ENCODE results near the gene GGACT.
"Not testable (repeated sequence)": the region's sequence is repeated elsewhere in the genome, so short reads cannot be mapped to it uniquely, and the experiment has no call there.

Gene GGACT

GRCh38 chr13:100526318-100527000, 62.1 kb downstream of the GGACT start:
- FAIRE-seq, result no peak

- FAIRE-seq, result no peak
These were observed 62.9 kb downstream of the GGACT start for GRCh38 chr13:100525453-100526317.

GRCh38 chr13:100524688-100525087, 63.9 kb downstream of the GGACT start:
- FAIRE-seq, result not testable (repeated sequence)

- no peak for FAIRE-seq
These were observed 64.6 kb downstream of the GGACT start for GRCh38 chr13:100523981-100524386.

GRCh38 chr13:100523411-100523810, 65.2 kb downstream of the GGACT start:
- FAIRE-seq, result no peak

- FAIRE-seq, result no peak
These were observed 65.8 kb downstream of the GGACT start for GRCh38 chr13:100522618-100523309.

- FAIRE-seq, result peak; percentile 97
These were observed 66.6 kb downstream of the GGACT start for GRCh38 chr13:100521851-100522617.

- peak; percentile 97 for FAIRE-seq
These were observed 67.4 kb downstream of the GGACT start for GRCh38 chr13:100520936-100521850.

- FAIRE-seq, result peak; percentile 9
These were observed 69.0 kb downstream of the GGACT start for GRCh38 chr13:100519626-100520025.

GRCh38 chr13:100518394-100519062, 70.1 kb downstream of the GGACT start:
- FAIRE-seq, result no peak

- FAIRE-seq, result no peak
These were observed 70.9 kb downstream of the GGACT start for GRCh38 chr13:100517728-100518127.

GRCh38 chr13:100517135-100517534, 71.5 kb downstream of the GGACT start:
- peak; percentile 98 for FAIRE-seq

- no peak for FAIRE-seq
These were observed 73.2 kb downstream of the GGACT start for GRCh38 chr13:100515410-100515800.

GRCh38 chr13:100514788-100515409, 73.7 kb downstream of the GGACT start:
- no peak for FAIRE-seq

GRCh38 chr13:100513987-100514670, 74.5 kb downstream of the GGACT start:
- no peak for FAIRE-seq

GRCh38 chr13:100513171-100513570, 75.4 kb downstream of the GGACT start:
- no peak for FAIRE-seq

- no peak for FAIRE-seq
These were observed 76.2 kb downstream of the GGACT start for GRCh38 chr13:100512422-100512821.

GRCh38 chr13:100511466-100511865, 77.1 kb downstream of the GGACT start:
- FAIRE-seq, result no peak

GRCh38 chr13:100510208-100510957, 78.2 kb downstream of the GGACT start:
- FAIRE-seq, result no peak
